Measurements from ENCODE around the gene FAM83E.

Gene FAM83E

GRCh38 chr19:48613024-48613851 lies 1.6 kb downstream of the FAM83E start:
- Histone ChIP-seq H3K4me1 (ENCODE audit: control insufficient read depth, insufficient read depth, low read length) (peaks cover 47% of the 10 kb centered on the region), H3K4me3 (ENCODE audit: low read length) (peak overlapping the region; percentile 90)

GRCh38 chr19:48611872-48612271 lies 3.0 kb downstream of the FAM83E start:
- peaks cover 36% of the 10 kb centered on the region for H3K4me1 ChIP-seq (ENCODE audit: control insufficient read depth, insufficient read depth, low read length)
- H3K9me3 ChIP-seq (ENCODE audit: control insufficient read depth, low read length): no peaks in the 10 kb centered on the region
- peaks cover 26% of the 10 kb centered on the region for H3K36me3 ChIP-seq (ENCODE audit: control insufficient read depth, insufficient read depth, low read length)
- H3K4me3 ChIP-seq (ENCODE audit: low read length): no peak overlapping the region
- H3K27me3 ChIP-seq (ENCODE audit: control insufficient read depth, insufficient read depth, low read length): no peaks in the 10 kb centered on the region
- H3K9ac ChIP-seq (ENCODE audit: low read length): no peak overlapping the region

More at GRCh38 chr19:48613024-48613851, 1.6 kb downstream of the FAM83E start:
- Histone ChIP-seq H3K9ac (ENCODE audit: low read length) (peak overlapping the region; percentile 98), H3K27me3 (ENCODE audit: control insufficient read depth, insufficient read depth, low read length) (no peaks in the 10 kb centered on the region), H3K9me3 (ENCODE audit: control insufficient read depth, low read length) (no peaks in the 10 kb centered on the region), H3K36me3 (ENCODE audit: control insufficient read depth, insufficient read depth, low read length) (peaks cover 33% of the 10 kb centered on the region)

GRCh38 chr19:48609571-48610108 lies 5.2 kb downstream of the FAM83E start:
- Histone ChIP-seq H3K9ac (ENCODE audit: low read length) (no peak overlapping the region), H3K4me3 (ENCODE audit: low read length) (no peak overlapping the region), H3K36me3 (ENCODE audit: control insufficient read depth, insufficient read depth, low read length) (peaks cover 6% of the 10 kb centered on the region), H3K27me3 (ENCODE audit: control insufficient read depth, insufficient read depth, low read length) (no peaks in the 10 kb centered on the region), H3K9me3 (ENCODE audit: control insufficient read depth, low read length) (no peaks in the 10 kb centered on the region), H3K4me1 (ENCODE audit: control insufficient read depth, insufficient read depth, low read length) (peaks cover 16% of the 10 kb centered on the region)

- Histone ChIP-seq H3K36me3 (ENCODE audit: control insufficient read depth, insufficient read depth, low read length) (peaks cover 6% of the 10 kb centered on the region), H3K9ac (ENCODE audit: low read length) (no peak overlapping the region)
These were observed 6.0 kb downstream of the FAM83E start for GRCh38 chr19:48608798-48609263.

GRCh38 chr19:48607359-48607755 lies 7.5 kb downstream of the FAM83E start:
- Histone ChIP-seq H3K4me1 (ENCODE audit: control insufficient read depth, insufficient read depth, low read length) (peaks cover 23% of the 10 kb centered on the region), H3K9me3 (ENCODE audit: control insufficient read depth, low read length) (no peaks in the 10 kb centered on the region), H3K4me3 (ENCODE audit: low read length) (no peak overlapping the region), H3K36me3 (ENCODE audit: control insufficient read depth, insufficient read depth, low read length) (peaks cover 6% of the 10 kb centered on the region), H3K27me3 (ENCODE audit: control insufficient read depth, insufficient read depth, low read length) (no peaks in the 10 kb centered on the region), H3K9ac (ENCODE audit: low read length) (no peak overlapping the region)

More at GRCh38 chr19:48608798-48609263, 6.0 kb downstream of the FAM83E start:
- no peak overlapping the region for H3K4me3 ChIP-seq (ENCODE audit: low read length)
- H3K9me3 ChIP-seq (ENCODE audit: control insufficient read depth, low read length): no peaks in the 10 kb centered on the region
- H3K4me1 ChIP-seq (ENCODE audit: control insufficient read depth, insufficient read depth, low read length): peaks cover 19% of the 10 kb centered on the region
- H3K27me3 ChIP-seq (ENCODE audit: control insufficient read depth, insufficient read depth, low read length): no peaks in the 10 kb centered on the region

- Histone ChIP-seq H3K9ac (ENCODE audit: low read length) (no peak within 1 kb of the TSS), H3K4me1 (ENCODE audit: control insufficient read depth, insufficient read depth, low read length) (peaks cover 25% of the 10 kb centered on the region), H3K27me3 (ENCODE audit: control insufficient read depth, insufficient read depth, low read length) (no peaks in the 10 kb centered on the region), H3K4me3 (ENCODE audit: low read length) (no peak within 1 kb of the TSS), H3K9me3 (ENCODE audit: control insufficient read depth, low read length) (no peaks in the 10 kb centered on the region), H3K36me3 (ENCODE audit: control insufficient read depth, insufficient read depth, low read length) (peaks cover 2% of the 10 kb centered on the region)
These were observed 8.2 kb downstream of the FAM83E start, which contains the start of gene SPACA4 for GRCh38 chr19:48606463-48607358. SPACA4 (plus strand) TSS chr19:48606742; CDS start chr19:48606979, 237 bp downstream.

- no peaks in the 10 kb centered on the region for H3K36me3 ChIP-seq (ENCODE audit: control insufficient read depth, insufficient read depth, low read length)
These were observed 11.0 kb downstream of the FAM83E start for GRCh38 chr19:48603850-48604249.

GRCh38 chr19:48603449-48603848 lies 11.4 kb downstream of the FAM83E start:
- Histone ChIP-seq H3K27me3 (ENCODE audit: control insufficient read depth, insufficient read depth, low read length) (no peaks in the 10 kb centered on the region), H3K9me3 (ENCODE audit: control insufficient read depth, low read length) (no peaks in the 10 kb centered on the region), H3K4me1 (ENCODE audit: control insufficient read depth, insufficient read depth, low read length) (peaks cover 19% of the 10 kb centered on the region), H3K4me3 (ENCODE audit: low read length) (no peak overlapping the region), H3K9ac (ENCODE audit: low read length) (no peak overlapping the region), H3K36me3 (ENCODE audit: control insufficient read depth, insufficient read depth, low read length) (no peaks in the 10 kb centered on the region)

More at GRCh38 chr19:48603850-48604249, 11.0 kb downstream of the FAM83E start:
- no peak overlapping the region for H3K9ac ChIP-seq (ENCODE audit: low read length)
- H3K4me1 ChIP-seq (ENCODE audit: control insufficient read depth, insufficient read depth, low read length): peaks cover 23% of the 10 kb centered on the region
- H3K9me3 ChIP-seq (ENCODE audit: control insufficient read depth, low read length): no peaks in the 10 kb centered on the region
- H3K27me3 ChIP-seq (ENCODE audit: control insufficient read depth, insufficient read depth, low read length): no peaks in the 10 kb centered on the region
- no peak overlapping the region for H3K4me3 ChIP-seq (ENCODE audit: low read length)

- Histone ChIP-seq H3K4me1 (ENCODE audit: control insufficient read depth, insufficient read depth, low read length) (peaks cover 19% of the 10 kb centered on the region), H3K36me3 (ENCODE audit: control insufficient read depth, insufficient read depth, low read length) (no peaks in the 10 kb centered on the region), H3K4me3 (ENCODE audit: low read length) (no peak overlapping the region), H3K27me3 (ENCODE audit: control insufficient read depth, insufficient read depth, low read length) (no peaks in the 10 kb centered on the region), H3K9me3 (ENCODE audit: control insufficient read depth, low read length) (no peaks in the 10 kb centered on the region), H3K9ac (ENCODE audit: low read length) (peak overlapping the region; percentile 2)
These were observed 11.9 kb downstream of the FAM83E start for GRCh38 chr19:48603001-48603400.

- H3K27me3 ChIP-seq (ENCODE audit: control insufficient read depth, insufficient read depth, low read length): no peaks in the 10 kb centered on the region
These were observed 14.0 kb downstream of the FAM83E start for GRCh38 chr19:48600679-48601417.

GRCh38 chr19:48598996-48599700 lies 15.7 kb downstream of the FAM83E start:
- no peak overlapping the region for H3K9ac ChIP-seq (ENCODE audit: low read length)
- H3K9me3 ChIP-seq (ENCODE audit: control insufficient read depth, low read length): no peaks in the 10 kb centered on the region
- peaks cover 19% of the 10 kb centered on the region for H3K4me1 ChIP-seq (ENCODE audit: control insufficient read depth, insufficient read depth, low read length)
- H3K27me3 ChIP-seq (ENCODE audit: control insufficient read depth, insufficient read depth, low read length): no peaks in the 10 kb centered on the region
- no peak overlapping the region for H3K4me3 ChIP-seq (ENCODE audit: low read length)
- H3K36me3 ChIP-seq (ENCODE audit: control insufficient read depth, insufficient read depth, low read length): no peaks in the 10 kb centered on the region

More at GRCh38 chr19:48600679-48601417, 14.0 kb downstream of the FAM83E start:
- Histone ChIP-seq H3K9ac (ENCODE audit: low read length) (no peak overlapping the region), H3K4me1 (ENCODE audit: control insufficient read depth, insufficient read depth, low read length) (peaks cover 19% of the 10 kb centered on the region), H3K36me3 (ENCODE audit: control insufficient read depth, insufficient read depth, low read length) (no peaks in the 10 kb centered on the region), H3K4me3 (ENCODE audit: low read length) (no peak overlapping the region), H3K9me3 (ENCODE audit: control insufficient read depth, low read length) (no peaks in the 10 kb centered on the region)

Measured in mucosa of stomach (tissue), 1 donor.